Measurements from ENCODE around the gene CADM3.

DNA sequence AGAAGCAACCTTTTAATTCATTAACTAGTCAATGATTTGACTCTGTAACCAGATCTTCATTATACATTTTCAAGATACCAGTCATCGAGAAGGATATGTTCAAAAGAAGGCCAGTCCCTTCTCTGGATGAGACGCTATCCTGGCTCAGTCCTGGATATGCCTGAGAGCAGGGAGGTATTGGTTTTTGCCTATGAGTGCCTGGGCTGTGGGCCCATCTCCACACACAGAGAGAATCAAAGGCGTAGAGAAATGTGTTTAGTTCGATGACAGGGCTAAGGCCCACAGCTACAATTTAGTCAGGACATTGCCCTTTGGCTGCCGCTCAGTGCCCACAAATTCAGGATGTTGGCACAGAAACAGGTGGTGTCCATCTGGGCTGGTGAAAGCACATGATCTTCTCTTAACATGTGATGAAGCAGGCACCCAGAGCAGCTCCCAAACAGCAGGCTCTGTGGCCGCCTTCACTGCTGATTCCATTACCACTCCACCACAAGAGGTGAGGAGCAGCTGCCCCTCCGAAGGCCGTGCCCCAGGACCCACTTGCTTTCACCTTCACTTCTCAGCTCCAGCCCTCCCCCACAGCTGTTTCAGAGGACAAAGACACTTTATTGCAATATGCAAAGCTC lies 58.0 kb downstream of the CADM3 start:
- TF ChIP-seq, protein P1, sequence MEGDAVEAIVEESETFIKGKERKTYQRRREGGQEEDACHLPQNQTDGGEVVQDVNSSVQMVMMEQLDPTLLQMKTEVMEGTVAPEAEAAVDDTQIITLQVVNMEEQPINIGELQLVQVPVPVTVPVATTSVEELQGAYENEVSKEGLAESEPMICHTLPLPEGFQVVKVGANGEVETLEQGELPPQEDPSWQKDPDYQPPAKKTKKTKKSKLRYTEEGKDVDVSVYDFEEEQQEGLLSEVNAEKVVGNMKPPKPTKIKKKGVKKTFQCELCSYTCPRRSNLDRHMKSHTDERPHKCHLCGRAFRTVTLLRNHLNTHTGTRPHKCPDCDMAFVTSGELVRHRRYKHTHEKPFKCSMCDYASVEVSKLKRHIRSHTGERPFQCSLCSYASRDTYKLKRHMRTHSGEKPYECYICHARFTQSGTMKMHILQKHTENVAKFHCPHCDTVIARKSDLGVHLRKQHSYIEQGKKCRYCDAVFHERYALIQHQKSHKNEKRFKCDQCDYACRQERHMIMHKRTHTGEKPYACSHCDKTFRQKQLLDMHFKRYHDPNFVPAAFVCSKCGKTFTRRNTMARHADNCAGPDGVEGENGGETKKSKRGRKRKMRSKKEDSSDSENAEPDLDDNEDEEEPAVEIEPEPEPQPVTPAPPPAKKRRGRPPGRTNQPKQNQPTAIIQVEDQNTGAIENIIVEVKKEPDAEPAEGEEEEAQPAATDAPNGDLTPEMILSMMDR (IDR thresholded peaks at IDR 0.05) = no peak
- no peak for TF ChIP-seq POLR2A (IDR thresholded peaks at IDR 0.05)

Measured in esophagus squamous epithelium (tissue), 4 donors.